NCI-H2196 (cell line): ENCODE results near the gene ZNF800.
"Not testable (repeated sequence)": the region's sequence is repeated elsewhere in the genome, so short reads cannot be mapped to it uniquely, and the experiment has no call there.

Experiments
- DNase-seq: peaks from one replicate; lab custom pipeline; 2025; ENCODE audit not compliant: unreplicated experiment; lab: John Stamatoyannopoulos, UW

The ZNF800 gene, protein sequence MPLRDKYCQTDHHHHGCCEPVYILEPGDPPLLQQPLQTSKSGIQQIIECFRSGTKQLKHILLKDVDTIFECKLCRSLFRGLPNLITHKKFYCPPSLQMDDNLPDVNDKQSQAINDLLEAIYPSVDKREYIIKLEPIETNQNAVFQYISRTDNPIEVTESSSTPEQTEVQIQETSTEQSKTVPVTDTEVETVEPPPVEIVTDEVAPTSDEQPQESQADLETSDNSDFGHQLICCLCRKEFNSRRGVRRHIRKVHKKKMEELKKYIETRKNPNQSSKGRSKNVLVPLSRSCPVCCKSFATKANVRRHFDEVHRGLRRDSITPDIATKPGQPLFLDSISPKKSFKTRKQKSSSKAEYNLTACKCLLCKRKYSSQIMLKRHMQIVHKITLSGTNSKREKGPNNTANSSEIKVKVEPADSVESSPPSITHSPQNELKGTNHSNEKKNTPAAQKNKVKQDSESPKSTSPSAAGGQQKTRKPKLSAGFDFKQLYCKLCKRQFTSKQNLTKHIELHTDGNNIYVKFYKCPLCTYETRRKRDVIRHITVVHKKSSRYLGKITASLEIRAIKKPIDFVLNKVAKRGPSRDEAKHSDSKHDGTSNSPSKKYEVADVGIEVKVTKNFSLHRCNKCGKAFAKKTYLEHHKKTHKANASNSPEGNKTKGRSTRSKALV

DNA sequence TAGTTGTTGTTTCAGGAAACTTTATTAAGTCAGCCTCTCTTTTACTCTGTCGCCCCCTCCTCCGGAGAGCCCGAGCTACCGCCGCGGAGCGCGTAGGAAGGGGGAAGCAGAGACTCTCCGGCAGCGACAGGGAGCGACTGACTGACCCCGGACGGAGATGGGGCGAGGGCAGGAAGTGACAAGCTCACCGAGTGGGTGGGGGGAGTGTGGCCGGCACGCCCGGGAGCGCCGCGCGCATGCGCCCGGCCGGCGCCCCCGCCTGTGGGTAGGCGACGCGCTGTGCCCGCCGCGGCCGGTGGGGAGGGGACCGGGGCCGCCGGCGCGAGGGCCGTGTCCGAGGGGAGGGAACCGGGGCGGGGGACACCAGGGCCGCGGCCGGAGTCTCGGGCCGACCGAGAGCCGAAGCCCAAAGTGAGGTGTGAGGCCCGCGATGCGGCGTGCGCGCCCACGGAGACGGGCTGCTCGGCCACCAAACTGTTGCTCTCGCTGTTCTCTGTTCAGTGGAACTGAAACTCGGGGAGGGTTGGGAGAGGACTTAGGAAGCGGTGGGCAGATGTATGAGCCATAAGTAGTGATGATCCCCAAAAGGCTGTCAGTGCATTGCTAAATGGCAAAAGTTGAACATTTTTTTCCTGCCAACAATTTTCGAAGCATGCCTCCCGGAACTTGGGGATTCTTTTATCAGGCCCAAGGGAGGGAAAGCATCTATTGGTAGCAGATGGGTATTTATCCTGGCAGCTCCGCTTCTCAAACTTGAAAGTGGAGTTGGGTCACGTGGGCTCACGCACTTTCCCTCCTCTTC lies at the start of gene ZNF800:
TSS of gene ZNF800 (minus strand) at position 143 of the 802 bp plus-strand sequence. CDS start 1,151 bp downstream, outside the sequence.
- peak; percentile 70 for DNase-seq

DNA sequence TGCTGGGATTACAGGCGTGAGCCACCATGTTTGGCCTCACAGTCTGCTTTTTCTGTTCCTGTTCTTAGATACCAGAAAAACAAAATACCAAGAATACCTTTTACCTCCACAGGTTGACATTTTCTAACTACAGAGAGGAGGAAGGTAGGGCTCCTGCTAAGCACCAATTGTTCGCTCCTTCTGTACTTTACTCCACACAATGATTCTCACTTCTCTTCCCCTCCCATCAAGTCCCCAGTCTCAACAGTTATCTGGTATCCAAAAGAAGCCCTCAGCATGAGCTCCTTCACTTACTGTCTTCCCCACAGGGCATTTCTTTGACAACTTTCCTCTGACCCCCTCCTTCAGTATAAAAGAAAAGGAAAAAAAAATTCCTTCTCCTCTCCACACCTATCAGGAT lies 47.7 kb upstream of the ZNF800 start:
- no peak for DNase-seq

DNA sequence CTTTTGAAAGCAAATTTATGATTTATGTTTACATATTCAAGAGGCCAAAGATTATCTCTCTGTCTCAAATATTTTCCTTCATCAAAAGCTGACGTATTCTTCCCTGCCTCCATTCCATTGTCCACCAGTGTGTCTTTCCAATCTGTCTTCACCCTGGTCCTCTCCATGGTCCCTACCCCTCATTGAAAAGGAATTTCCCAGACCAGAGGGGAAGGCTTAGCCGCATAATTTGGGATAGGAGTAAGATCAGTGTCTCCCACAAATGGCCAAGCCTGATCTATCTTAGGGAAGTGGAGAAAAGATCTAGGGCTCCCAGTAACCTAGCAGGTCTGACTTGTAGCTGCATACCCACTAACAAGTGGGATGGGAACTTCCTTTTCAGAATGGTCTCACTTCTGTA lies 46.3 kb upstream of the ZNF800 start:
- no peak for DNase-seq

DNA sequence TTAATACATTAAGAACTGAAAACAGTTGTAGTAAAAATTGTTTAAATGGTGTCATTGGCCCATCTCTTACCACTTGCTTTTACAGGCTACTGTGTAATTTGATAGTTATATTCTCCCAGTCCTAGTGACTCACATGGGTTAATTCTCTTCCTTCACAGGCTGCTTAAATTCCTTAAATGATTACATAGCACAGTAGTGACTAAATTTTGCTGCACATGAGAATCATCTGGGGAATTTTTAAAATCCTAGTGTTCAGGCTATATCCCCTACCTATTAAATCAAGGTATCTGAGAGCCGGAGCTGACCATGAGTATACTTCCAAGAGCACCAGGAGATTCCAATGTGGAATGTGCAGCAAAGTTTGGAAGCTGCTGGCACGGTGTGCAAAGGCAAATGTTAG lies 45.3 kb upstream of the ZNF800 start:
- no peak for DNase-seq

DNA sequence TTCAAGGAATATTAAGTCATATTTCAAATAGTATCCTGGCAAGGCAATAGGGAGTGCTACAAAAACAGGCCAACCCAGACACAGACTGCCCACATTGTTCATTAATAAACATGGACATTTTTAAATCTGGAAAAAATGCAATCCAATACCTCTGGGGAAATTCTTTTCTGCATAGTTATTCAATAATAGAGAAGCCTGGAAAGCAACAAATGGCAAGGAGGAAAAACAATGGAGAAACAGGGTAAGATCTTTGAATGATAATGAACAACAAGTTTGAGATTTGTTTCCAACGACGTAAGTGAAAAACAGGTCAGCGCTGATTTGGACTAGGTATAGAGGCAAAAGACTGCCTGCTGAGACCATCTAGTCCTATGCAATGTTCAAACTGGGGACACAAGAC lies 44.7 kb upstream of the ZNF800 start:
- no peak for DNase-seq

DNA sequence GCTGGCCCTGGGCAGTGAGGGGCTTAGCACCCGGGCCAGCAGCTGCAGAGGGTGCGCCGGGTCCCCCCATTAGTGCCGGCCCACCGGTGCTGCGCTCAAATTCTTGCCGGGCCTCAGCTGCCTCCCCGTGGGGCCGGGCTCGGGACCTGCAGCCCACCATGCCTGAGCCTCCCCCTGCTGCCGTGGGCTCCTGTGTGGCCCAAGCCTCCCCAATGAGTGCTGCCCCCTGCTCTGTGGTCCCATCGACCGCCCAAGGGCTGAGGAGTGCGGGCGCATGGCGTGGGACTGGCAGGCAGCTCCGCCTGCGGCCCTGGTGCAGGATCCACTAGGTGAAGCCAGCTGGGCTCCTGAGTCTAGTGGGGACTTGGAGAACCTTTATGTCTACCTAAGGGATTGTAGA lies 36.8 kb upstream of the ZNF800 start:
- not testable (repeated sequence) for DNase-seq

DNA sequence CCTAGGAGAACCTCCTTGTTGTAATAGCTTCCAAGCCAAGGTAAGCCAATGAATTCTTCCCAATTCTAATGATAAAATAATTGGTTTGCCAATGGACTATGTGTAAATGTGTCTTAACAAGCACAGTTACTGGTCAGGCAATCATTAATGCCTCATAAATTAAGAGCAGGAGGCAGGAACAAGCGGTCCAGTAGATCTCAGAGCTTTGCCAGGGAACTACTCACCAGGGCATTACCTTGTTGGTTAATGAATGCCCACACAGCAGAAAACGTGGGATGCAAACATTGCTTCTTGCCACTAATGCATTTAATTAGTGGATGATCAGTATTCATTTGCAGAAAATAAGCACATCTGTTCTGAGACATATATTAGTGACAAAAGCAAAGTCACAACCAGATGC lies 26.7 kb upstream of the ZNF800 start:
- no peak for DNase-seq

DNA sequence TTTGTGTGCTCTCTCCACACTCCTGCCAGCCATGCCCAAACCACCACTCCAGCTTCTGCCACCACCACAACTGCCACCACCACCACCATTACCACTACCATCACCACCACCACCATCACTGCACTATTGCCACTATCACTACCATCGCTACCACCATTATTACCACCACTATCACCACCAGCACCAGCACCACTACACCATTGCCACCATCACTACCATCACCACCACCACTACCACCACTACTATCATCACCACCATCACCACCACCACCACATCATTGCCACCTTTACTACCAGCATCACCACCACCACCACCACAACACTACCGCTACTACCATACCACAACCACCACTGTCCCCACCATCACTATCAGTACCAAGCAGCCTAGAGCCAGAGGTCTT lies 26.0 kb upstream of the ZNF800 start:
- DNase-seq, result no peak

DNA sequence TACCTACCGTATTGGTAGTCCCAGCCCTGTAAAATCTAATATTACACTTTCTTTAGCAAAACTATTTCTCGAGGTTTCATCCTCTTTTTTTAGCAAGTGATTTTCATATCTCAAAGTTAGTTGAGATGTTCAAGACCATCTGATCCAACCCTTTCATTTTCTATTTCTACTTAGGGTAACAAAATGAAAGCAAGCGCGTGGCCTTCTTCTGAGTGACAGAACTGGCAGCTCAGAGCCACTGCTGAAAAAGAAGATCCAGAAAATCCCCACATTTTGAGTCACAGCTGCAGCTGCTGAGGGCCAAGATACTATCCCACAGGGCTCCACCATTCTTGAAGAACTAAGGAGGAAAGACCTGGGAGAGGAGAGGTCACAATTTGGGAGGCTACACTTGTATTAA lies 24.8 kb upstream of the ZNF800 start:
- no peak for DNase-seq

DNA sequence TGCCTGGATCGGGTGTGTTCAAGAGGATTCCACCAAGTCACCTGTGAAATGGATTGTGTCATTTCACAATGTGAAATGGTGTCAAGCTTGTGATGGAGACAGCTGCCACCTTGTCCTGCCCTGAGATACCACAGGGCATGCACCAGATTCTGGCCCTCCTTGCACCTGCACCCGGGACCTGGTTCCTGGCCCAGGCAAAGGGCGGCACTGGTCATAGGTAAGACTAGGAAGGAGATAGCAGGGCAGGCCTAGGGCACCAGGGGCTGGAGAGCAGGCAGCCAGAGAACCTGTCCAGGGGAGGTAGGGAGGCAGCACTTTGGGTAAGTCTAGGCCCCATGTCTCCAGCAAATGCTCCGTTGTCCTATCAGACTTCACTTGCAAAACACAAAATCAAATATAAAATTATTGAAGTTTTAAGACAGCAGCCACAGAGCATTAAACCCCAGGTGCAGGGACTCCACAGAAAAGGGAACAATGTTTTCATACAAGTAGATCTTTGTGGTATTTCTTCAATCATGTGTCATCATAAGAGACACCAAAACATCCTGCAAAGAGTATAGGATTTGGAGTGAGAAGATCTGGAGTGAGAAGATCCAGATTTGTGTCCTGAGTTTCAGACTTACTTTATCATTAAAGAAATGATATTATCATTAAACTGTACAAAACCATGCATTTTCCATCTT lies 22.7 kb upstream of the ZNF800 start:
- no peak for DNase-seq

DNA sequence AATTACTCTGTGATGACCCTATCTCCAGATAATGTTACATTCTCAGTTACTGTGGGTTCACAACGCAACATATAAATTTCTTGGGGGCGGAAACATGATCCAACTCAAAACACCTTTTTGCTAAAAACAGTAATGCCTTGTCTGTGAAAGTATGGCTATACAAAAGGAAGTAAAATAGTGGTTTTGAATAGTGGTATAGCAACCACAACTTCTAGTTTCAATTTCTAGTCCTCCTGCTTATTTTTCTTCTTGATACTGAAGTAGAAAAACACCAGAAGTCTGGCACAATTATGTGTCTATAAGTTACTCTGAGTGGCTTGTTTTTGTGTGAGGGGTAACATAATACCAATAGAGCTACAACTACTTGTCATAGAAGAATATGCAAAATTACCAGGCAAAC lies 21.5 kb upstream of the ZNF800 start:
- DNase-seq, result no peak

DNA sequence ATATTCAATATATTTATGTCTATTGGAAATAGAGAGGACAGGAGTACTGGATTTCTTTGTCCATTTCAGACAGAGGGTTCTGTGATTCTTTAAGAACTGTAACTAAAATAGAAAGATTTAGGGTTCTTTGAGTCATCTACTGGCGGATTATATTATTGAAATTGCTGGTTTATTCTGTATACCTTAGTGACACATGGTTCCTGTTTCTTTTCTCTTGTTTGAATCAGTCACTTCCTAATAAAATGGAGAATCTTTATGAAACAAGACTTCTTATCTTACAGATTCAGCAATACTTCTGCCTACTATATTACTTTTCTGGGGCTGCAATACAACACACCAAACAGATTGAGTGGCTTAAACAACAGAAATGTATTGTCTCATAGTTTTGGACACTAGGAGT lies 20.8 kb upstream of the ZNF800 start:
- no peak for DNase-seq

DNA sequence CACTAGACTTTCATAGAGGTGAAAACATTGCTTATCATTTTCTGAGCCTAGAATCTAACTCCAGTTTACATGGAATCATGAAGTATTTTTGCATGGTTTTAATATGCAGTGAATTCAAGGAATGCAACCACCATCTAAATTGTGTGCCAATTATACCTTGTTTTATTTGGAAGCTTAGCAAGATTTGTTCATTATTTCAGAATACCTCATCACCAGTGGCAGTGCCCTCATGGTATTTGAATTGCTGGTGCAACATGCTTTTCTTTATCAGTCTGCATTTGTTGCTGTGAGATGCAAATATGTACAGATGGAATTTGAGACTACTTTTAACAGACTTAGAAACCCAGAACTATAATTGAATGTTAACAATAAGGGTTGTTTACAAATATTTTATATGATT lies 18.7 kb upstream of the ZNF800 start:
- DNase-seq, result no peak

DNA sequence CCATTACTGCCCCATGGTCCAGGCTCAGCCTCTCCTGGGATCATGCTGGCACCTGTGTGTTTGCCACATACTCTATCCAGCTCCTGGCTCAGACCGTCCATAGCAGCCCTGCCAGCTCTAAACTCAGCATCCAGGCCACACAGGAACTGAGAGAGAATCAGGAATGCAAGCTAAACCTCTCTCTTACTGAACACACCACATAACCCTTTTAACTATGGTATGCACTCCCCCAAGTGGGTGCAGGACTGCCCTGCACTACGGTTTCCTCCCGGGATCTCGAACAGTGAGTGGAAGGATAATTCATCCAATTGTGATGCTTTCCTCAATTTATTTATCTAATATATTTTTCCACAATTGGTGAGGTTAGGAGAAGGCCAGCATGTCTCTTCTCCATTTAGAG lies 17.1 kb upstream of the ZNF800 start:
- no peak for DNase-seq

DNA sequence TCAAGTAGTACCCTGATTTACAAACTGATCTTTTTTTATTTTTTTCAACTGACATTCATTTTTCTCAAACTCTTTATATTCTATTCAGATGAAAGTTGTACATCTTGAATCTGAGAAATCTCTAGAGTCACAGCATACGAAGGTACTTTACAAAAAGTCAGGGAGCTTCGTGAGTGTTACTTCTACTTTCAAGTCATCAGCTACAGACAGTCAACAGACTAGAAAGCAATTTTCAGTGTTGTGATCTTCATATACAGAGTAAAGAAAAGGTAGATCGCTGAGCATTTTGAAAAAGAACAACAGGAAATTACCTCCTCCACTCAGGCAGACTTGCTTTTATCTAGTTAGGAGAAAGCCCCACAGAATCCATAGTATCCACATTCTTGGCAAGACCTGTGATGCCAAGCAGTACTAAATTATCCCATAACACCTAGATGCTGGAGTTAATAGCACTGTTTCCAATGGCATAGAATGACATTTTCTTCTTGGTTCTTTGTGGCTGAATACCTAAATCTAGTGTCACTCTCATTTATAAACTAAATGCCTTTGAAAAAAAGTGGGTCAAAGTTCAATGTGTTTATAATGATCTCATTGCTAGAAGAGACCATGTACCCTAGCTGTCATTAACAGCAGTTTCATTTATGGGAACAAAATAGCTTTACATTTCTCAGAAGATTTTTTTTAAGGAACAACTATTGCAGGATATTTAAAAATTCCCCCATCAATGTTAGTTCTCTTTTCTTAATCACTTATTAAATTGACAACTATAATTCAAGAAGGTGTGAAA lies 12.0 kb upstream of the ZNF800 start:
- DNase-seq, result no peak

DNA sequence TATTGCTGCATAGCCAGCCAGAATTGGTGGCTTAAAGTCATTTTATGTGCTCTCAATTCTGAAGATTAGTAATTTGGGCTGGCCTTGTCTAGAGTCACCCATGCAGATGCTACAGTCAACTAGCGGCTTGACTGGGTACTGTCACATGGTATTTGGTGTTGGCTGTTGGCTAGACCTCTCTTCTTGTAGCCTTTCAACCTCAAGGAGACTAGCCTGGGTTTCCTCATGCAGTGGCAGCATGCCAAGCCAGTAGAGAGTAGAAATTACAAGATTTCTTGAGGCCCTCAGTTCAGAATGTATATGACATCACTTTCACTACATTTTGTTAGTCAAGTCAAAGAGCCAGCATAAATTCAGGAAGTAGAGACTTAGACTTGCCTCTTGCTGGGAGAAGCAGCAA lies 3.7 kb upstream of the ZNF800 start:
- no peak for DNase-seq

DNA sequence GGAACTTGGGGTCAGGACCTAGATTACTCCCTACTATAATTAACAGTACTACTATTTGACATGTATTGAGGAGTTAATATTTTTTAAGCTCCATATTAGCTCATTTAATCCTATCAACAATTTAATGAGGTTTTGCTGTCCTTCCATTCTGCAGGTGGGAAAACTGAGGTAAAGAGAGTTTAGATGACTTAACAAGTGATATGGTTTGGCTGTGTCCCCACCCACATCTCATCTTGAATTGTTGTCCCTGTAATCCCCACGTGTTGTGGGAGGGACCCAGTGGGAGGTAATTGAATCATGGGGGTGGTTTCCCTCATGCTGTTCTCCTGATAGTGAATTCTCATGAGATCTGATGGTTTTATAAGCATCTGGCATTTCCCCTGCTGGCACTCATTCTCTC lies 2.6 kb upstream of the ZNF800 start:
- DNase-seq, result not testable (repeated sequence)

DNA sequence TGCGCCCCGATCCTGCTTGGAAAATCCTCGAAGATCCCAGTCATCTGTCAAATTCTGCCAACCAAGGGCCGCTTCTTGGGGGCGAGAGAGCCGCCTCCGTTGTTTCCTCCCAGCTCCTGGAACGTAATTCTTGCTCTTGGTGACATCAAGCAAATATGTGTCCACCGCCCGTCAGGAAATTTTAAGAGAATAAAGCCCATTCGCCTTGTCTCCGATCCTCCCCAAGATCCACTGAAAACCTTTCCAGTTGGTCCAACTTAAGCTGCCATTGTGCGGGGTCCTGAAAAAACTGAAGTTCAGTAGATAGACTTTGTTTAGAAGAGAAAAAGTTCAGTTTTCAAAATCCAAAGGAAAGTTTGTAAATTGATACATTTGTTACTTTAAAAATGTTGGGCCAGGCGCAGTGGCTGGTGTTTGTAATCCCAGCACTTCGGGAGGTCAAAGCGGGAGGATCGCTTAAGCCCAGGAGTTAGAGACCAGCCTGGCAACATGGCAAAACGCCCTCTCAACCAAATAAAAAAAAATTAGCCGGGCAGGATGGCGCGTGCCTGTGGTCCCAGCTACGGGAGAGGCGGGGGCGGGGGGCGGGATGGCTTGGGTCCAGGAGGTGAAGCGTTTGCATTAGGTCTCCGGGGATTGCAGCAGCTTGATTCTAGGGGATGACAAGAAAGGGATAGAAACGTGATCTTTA lies 1.0 kb upstream of the ZNF800 start:
- no peak for DNase-seq

DNA sequence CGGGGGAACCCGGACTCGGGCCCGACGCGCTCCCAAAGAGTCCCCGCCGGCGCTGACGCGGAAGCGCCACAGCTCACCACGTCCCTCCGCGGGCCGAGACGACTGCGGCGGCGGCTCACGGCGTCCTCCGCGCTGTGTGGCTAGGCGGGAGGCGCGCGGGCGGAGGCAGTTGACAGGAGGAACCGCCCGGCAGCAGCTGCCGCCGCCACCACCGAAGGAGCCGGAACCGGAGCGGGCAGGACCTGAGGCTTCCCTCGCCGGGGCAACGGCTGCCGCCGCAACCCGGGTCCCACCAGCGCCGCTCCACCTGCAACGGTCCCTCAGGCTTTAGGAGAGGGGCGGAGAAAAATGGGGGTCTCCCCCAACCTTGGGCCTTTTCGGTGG lies 334 bp downstream of the ZNF800 start:
- peak; percentile 30 for DNase-seq

DNA sequence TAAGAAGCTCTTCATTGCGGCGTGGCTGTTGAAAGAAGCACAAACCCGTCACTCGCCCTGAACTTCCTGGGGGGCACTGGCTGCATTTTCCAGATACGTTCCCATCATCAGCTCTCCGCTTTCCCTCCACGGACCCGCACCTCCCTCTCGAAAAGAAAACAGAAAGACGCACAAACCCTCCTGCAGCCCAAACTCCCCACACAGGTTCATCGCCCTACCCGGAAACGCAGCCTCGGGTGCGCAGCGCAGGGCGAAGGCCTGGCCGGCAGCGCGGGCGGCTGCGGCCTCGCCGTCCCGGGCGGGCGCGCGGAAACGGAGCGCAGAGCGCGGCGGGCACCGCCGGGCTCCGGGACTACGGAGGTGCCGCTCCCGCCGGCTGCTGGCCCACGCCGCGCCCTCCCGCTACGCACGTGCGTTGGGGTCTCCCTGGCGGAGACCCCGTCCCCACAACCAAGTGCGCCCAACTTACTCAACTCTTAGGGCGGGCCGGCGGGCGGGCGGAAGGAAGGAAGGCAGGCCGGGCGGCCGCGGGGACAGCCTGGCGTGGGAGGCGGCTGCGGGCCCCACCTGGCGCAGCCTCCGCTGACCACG lies 822 bp downstream of the ZNF800 start:
- DNase-seq, result peak; percentile 14
